BJ (cell line): ENCODE measurements around the gene ARFGEF3. TPM values are rescaled to one million over a fixed set of nuclear protein-coding genes. Genes with fewer than 3 reads are reported as not detected.
A peak's percentile ranks its signal among the peaks of the same experiment; 100 is the strongest.

ENCODE experiments used
- CTCF ChIA-PET: fragments of 350-600 bp; formaldehyde crosslinking; extraction: SDS; loops from one replicate; lab custom pipeline; 2021; ENCODE audit warnings: antibody characterized with exemption, inconsistent platforms; lab: Yijun Ruan, JAX
- POLR2A ChIA-PET: fragments of 300-600 bp; sonication (Branson Sonifier 250); formaldehyde crosslinking; extraction: SDS; loops from one replicate; lab custom pipeline; 2021; ENCODE audit warnings: antibody characterized with exemption; lab: Charles Lee
- DNase-seq: peaks from one replicate; pipeline ENCODE4 v3.0.0-alpha.2; 2011; ENCODE audit warnings: low read depth
- H3K27me3 ChIP-seq: 2 replicates; pipeline ENCODE4 v1.6.0; 2011; ENCODE audit warnings: low read length; ENCODE audit not compliant: control insufficient read depth, insufficient read depth
- H3K36me3 ChIP-seq: 2 replicates; pipeline ENCODE4 v1.5.1; 2011; ENCODE audit warnings: low read length; ENCODE audit not compliant: control insufficient read depth, insufficient read depth
- H3K4me3 ChIP-seq: 2 replicates; pipeline ENCODE4 v1.5.1; 2011; ENCODE audit warnings: low read depth, mild to moderate bottlenecking, control low read depth, low read length
- polyA plus RNA-seq: library from polyadenylated mRNA; depleted of rRNA; stranded (reverse); fragments of >200 nt; gene quantifications from 2 replicates; pipeline ENCODE4 v1.2.3, GENCODE V29; 2011
- TF ChIP-seq, protein P1 (sequence below): IDR thresholded peaks from 2 replicates; pipeline ENCODE4 v1.5.1; 2011; ENCODE audit warnings: low read depth, mild to moderate bottlenecking, control low read depth, inconsistent platforms, low read length, moderate library complexity; ENCODE audit not compliant: insufficient read depth

ARFGEF3 gene
- polyA plus RNA-seq, 1 experiment = 0.27 TPM

DNA sequence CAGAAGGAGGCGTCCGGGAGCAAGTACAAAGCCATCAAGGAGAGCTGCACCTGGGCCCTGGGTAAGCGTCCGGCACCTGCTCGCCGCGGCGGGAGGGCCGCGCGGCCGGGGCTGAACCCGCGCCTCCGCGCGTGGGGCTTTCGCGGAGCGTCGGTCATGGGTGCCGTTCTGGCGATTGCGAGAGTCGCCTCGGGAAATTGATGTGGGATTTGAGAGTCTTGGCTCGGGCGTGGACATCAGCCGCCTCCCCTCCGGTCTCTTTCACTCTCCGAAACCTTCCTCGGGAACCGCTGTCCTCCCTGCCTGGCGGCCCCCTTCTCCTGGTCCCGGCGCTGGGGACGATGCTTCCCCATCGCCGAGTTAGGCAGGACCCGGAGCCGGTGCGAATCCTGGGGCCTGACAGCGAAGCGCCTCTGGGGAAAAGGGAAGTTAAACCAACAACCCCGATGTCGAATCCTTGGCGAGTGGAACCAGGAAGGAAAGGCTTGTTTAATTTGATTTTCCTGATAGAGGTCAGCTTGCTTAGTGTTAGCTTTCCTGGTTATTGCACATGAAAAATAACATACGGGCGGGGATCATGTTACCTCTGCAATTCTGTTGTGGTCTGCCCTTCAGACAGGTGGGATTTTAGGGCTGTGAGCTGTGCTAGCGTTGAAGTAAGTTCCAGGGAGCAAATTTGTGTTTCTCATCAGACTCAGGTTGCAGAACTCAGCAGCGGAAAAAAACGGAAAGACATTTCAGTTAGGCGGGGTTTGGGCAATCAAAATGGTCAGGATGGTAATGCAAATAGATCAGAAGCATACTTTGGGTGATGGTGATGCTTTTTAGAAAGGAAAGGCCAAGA lies 594 bp downstream of the ARFGEF3 start:
- CTCF ChIA-PET = no interaction called here
- Histone ChIP-seq H3K4me3 (peak overlapping the region; percentile 40), H3K27me3 (peaks cover 23% of the 10 kb centered on the region), H3K36me3 (no peaks in the 10 kb centered on the region)
- TF ChIP-seq, protein P1, sequence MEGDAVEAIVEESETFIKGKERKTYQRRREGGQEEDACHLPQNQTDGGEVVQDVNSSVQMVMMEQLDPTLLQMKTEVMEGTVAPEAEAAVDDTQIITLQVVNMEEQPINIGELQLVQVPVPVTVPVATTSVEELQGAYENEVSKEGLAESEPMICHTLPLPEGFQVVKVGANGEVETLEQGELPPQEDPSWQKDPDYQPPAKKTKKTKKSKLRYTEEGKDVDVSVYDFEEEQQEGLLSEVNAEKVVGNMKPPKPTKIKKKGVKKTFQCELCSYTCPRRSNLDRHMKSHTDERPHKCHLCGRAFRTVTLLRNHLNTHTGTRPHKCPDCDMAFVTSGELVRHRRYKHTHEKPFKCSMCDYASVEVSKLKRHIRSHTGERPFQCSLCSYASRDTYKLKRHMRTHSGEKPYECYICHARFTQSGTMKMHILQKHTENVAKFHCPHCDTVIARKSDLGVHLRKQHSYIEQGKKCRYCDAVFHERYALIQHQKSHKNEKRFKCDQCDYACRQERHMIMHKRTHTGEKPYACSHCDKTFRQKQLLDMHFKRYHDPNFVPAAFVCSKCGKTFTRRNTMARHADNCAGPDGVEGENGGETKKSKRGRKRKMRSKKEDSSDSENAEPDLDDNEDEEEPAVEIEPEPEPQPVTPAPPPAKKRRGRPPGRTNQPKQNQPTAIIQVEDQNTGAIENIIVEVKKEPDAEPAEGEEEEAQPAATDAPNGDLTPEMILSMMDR = no peak
- no peak for DNase-seq
- POLR2A ChIA-PET = no interaction called here

DNA sequence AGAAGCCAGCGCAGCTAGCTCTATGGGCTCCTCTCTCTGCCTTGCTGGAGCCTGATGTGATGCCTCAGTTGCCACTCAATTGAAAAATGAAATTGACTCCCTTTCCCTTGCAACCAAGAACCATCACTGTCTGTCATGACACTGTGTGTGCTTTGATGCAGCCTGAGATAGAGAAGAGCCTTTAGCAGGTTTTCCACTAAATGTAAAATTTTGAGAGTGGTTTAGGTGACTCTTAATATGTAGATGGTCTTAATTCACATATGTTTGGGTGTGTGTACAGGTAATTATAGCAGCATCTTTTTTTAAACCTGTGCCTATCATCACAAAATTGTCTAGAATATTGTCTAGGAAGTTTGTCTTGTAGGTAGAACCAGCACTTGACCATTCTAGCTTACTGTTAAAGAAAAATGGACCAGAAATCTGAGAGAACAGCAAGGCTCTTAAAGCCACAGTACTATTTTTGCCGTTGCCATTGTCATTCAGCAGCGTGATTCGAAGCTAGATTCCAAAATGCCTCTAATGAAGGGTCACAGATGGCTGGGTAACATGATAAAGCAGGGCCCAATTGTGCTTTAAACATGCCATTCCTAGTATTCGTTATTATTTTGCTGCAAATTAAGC lies 1.3 kb downstream of the ARFGEF3 start:
- H3K36me3 ChIP-seq = no peaks in the 10 kb centered on the region
- TF ChIP-seq, protein P1 = no peak
- ChIA-PET POLR2A (no interaction called here), CTCF (interaction anchor here (1.3 to 1.5 kb wide), 2 partner anchors 20 to 115 kb away, joined by 3 to 4 read pairs; no protein-coding TSS in a partner anchor)
- H3K27me3 ChIP-seq = peaks cover 23% of the 10 kb centered on the region
- DNase-seq = no peak
- H3K4me3 ChIP-seq = no peak overlapping the region

DNA sequence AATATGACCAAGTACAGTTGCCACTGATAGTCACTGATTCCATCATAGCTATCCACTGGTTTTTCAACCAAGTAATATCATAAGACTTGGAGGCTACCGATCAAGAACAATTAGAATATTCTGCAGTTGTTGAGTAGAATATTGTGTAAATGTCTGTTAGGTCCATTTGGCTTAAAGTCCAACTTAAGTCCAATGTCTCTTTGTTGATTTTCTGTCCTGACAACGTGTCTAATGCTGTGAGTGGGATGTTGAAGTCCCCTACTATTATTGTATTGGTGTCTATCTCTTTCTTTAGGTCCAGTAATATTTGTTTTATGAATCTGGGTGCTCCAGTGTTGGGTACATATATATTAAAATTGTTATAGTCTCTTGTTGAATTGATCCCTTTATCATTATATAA lies 13.9 kb downstream of the ARFGEF3 start:
- no peaks in the 10 kb centered on the region for H3K36me3 ChIP-seq
- ChIA-PET CTCF (no interaction called here), POLR2A (no interaction called here)

DNA sequence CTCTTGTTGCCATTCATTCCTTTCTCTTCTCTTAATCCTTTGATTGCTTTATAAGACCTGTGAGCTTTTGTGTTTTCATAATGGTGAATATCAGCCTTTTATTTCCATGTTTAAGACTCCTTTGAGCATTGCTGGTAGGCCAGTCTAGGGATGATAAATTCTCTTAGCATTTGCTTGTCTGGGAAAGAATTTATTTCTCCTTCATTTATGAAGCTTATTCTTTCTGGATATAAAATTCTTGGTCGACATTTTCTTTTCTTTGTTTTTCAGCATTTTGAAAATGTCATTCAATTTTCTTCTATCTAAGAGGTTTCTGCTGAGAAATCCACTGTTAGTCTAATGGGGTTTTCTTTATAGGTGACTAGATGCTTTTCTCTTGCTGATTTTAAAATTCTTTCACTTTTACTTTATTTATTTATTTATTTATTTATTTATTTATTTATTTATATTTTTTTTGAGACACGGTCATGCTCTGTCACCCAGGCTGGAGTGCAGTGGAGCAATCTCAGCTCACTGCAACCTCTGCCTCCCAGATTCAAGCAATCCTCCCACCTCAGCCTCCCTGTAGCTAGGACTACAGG lies 15.0 kb downstream of the ARFGEF3 start:
- TF ChIP-seq, protein P1 = no peak
- CTCF ChIA-PET = no interaction called here
- Histone ChIP-seq H3K36me3 (no peaks in the 10 kb centered on the region), H3K27me3 (no peaks in the 10 kb centered on the region), H3K4me3 (no peak overlapping the region)
- DNase-seq = no peak
- POLR2A ChIA-PET = no interaction called here

More for the DNA sequence above, 13.9 kb downstream of the ARFGEF3 start:
- H3K27me3 ChIP-seq = no peaks in the 10 kb centered on the region
- TF ChIP-seq, protein P1 = no peak
- no peak overlapping the region for H3K4me3 ChIP-seq
- DNase-seq = no peak
